HTR-8/SVneo (cell line): Measurements from ENCODE around the gene IGLL5.

ENCODE experiments used
- DNase-seq: peaks from one replicate; pipeline ENCODE4 v3.0.0; 2011; ENCODE audit warnings: low spot score, mixed read lengths; ENCODE audit not compliant: insufficient read length
- FAIRE-seq: peaks from 2 replicates; lab custom pipeline; 2011; peaks lifted over from hg19 to GRCh38; lab: Jason Lieb, UNC

The IGLL5 gene

DNA sequence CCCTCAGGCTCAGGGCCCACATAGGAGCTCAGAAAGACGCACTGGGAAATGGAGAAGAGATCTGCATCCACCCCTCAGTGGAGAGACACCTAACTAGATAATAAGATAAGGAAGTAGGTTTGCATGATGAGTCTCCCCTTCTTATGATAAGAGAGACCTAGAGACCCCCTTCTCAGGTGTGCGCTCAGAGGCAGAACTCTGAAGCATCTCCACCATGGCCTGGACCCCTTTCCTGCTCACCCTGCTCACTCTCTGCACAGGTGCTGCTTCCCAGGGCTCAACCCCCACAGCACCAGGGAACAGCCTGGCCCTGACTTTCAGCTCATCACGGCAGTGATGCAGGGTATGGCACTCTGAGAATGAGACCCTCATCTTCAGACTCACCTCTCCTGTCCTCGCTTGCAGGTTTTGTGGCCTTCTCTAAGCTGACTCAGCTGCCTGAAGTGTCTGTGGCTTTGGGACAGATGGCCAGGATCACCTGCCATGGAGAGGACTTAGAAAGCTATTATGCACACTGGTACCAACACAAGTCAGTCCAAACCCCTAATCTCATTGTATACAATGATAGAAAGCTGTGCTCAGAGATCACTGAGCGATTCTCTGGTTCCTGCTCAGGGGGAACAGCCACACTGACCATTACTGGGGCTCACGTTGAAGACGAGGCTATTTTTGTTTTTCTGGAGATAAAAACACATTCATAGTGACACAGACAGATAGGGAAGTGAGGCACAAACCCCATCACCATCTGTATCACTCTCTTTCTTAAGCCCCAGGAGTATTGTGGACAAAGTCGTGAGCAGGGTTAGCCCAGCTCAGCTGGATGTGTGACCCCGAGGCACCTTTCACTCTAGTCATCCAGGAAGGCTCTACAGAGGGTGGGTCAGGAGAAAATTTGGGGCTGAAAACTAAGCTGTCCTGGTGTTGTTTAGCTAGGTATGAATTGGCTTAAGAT is 29.7 kb upstream of the IGLL5 start:
- no peak for DNase-seq
- FAIRE-seq, result no peak

DNA sequence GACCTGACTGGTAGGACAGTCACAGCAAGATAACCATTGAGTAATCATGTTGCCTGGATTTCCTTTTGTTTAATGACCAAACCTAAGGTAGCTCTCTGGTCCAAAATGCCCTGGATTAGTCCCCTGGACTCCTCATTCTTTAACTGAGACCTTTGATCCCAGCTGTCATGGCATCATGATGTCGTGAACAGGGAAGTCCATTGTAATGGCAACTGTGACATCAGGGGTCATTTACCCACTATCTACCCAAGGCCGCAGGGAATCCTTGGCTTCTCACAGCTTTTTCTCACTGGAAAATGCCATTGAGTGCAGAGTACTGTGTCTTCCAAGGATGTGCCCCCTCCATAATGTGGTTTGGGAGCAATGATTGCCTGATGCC is 29.1 kb upstream of the IGLL5 start:
- no peak for DNase-seq
- no peak for FAIRE-seq

- DNase-seq, result no peak
- FAIRE-seq, result no peak
Observed at GRCh38 chr22:22863001-22863400, 24.6 kb upstream of the IGLL5 start.

DNA sequence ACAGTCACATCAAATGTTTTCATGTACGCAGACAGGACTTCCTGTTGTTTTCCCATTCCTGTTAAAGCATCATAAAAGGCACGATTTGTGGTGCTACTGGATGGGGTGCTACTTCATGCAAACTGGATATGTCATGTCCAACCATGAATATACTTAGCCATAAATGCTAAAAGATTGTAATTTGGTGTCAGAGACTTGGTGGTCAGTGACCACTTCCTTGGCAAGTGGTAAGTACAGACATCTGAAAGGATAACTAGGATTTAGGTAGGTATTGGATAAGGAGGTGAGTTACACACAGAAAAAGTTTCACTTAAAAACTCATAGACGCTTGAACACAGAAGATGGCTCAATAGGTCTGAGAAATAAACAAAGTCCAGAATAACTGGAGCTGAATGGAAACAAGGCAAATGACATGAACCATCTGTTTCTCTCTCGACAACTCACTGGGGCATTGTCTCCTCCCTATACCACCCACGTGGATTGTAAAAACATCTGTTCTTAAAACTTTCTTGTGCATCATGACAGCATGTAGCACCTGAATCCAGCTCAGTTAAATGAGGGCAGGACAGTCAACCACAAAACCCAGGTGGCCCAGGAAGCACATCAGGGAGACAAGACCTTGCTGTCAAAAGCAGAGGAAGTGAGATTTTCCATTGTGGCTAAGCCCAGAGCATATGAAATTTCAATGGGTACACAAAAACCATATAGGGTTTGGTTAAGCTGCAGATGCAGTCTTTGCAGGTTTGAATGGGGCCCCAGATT is 22.1 kb upstream of the IGLL5 start:
- DNase-seq (no peak), FAIRE-seq (no peak)

DNA sequence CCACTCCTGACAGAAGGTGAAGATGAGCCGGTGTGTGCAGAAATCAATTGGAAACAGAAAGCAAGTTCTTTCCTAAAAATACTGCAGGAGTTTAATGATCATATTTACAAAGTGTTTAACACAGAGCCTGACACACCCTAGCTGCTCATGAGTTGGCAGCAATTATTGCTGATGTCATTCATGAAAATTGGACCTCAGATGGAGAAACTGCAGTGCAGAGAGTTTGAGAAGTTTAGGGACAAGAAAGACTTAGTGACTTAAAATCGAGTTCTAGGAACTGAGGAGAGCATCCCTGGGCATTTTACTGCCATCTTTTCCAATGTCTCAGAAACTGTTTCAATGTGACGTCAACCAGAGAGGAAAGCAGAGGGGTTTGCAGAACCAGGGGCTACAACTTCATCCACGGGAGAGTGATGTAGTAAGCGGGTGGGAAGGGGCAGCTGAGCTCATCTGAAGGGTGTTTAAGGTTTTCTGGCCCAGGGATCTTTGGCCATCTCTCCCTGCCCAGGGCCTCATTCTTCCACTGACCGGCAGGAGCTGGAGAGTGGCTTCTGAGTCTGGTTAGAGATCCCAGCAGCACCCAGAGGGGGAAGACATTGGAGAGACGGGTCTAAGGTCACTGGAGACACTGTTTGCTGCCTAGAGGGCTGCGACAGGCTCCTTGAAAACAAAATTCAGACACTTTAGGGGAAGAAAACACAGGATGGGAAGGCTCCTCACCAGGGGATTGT is 21.1 kb upstream of the IGLL5 start:
- DNase-seq, result no peak
- no peak for FAIRE-seq

DNA sequence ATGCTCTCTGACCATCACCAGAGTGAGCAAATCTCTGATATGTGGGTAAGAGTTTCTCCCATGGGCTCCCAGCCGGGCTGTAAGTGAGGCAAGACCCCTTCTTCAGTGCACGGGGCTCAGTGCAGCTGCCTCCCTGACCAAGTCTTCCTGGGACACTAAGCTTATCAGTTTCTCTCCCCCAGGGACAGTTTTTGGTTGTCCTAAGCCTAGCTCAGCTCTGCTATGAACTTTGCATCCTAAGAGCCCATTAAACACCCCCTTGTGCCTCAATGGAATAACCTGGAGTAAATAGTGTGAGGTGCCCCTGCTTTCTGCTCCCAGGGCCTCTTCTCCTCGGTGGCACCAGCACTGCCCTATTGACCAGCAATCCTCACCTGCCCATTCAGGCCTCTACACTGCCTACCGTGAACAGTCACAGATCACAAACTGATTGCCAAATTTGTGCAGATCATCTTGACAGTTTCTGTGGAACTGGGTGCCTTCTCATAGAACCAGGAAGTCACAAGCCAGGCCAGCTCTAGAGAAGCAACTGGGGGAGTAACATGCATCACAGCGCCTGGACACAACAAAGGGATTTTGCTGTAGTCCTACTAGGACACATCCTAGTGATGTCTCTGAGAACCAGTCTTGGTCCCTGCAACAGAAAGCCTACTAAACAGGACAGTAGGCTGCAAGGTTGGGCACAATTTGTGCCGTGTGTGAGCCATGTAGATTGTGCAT is 19.5 kb upstream of the IGLL5 start:
- FAIRE-seq (no peak), DNase-seq (no peak)

- DNase-seq (no peak), FAIRE-seq (no peak)
Observed at GRCh38 chr22:22870577-22871404, 16.8 kb upstream of the IGLL5 start.

DNA sequence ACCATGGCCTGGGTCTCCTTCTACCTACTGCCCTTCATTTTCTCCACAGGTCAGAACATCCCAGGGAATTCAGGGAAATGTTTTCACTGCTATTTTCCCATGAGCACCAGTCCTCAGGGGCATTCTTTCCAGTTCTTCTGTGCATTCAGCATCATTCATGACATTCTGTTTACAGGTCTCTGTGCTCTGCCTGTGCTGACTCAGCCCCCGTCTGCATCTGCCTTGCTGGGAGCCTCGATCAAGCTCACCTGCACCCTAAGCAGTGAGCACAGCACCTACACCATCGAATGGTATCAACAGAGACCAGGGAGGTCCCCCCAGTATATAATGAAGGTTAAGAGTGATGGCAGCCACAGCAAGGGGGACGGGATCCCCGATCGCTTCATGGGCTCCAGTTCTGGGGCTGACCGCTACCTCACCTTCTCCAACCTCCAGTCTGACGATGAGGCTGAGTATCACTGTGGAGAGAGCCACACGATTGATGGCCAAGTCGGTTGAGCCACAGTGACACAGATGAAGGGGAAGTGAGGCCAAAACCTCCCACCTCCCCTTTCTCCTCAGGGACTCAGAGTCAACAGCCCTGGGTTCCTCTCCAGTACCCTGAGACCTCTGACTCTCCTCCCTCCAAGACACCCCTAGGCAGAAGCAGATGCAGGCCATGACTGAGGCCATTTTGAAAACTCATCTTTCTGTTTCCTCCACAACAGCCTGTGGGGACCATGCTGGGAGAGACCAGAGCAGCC is 15.9 kb upstream of the IGLL5 start:
- no peak for DNase-seq
- no peak for FAIRE-seq

- DNase-seq (no peak), FAIRE-seq (no peak)
Observed at GRCh38 chr22:22872722-22873708, 14.6 kb upstream of the IGLL5 start.

- DNase-seq (peak; percentile 26), FAIRE-seq (no peak)
Observed at GRCh38 chr22:22877523-22878210, 9.9 kb upstream of the IGLL5 start.

DNA sequence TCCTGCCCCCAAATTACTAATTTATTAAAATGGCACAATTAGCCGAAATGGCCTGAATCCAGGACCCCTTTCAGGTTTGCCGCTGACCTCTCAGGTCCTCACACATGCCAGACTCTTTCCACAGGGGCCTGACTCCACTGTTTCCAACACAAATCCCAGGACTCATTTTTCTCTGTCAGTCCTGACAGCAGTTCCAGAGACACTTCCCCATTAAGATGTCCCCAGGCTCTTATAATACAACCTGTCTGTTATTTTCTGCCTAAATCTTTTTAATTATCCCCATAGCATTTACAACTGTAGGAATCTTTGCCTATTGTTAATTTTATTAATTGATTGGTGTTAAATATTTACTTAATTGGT is 9.4 kb upstream of the IGLL5 start:
- FAIRE-seq (no peak), DNase-seq (no peak)

DNA sequence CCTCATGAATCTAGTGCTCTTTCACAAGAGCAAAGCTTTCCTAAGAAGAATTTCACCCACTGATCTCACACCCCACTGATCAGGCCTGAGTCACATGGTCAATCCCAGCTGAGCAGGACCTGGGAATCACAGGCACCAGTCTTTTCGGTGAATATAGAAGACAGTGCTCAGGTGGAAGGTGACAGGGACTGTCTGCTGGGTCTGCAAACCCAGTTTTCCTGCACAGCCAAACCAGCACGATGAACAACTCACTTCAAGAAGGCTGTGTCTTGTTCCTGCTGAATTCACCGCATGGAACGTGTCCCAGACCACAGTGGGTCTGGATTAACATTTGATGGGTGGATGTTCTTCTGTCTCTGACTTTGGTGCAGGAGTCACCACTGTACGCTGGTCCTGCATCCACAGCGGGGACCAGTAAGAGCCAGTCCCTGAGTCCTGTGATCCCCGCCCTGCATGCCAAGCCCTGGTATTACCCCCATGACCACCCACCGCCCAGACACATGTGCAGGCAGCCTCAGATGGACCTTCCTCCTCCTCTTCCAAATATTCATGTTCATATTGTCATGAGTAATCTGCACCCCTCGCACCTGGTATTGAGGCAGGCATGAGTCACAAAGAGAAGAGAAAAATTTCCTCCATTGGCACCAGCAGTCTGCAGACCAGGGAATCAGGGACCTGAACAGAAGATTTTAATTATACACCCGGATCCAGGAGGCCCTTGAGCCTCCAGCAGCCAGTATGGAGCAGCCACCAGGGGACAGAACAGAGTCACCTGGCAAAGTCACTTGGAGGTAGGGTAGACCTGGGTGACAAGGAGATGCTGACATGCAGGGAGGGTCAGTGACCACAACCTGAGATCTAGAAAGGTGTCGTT is 8.6 kb upstream of the IGLL5 start:
- DNase-seq (no peak), FAIRE-seq (no peak)

- no peak for DNase-seq
Observed at GRCh38 chr22:22879675-22880155, 7.9 kb upstream of the IGLL5 start.

GRCh38 chr22:22880645-22881044 is 7.0 kb upstream of the IGLL5 start:
- FAIRE-seq (no peak), DNase-seq (no peak)

More at GRCh38 chr22:22879675-22880155, 7.9 kb upstream of the IGLL5 start:
- FAIRE-seq, result no peak

GRCh38 chr22:22881116-22882000 is 6.3 kb upstream of the IGLL5 start:
- FAIRE-seq (no peak), DNase-seq (no peak)
